ENCODE results near the gene ZNF397.

The ZNF397 gene

DNA sequence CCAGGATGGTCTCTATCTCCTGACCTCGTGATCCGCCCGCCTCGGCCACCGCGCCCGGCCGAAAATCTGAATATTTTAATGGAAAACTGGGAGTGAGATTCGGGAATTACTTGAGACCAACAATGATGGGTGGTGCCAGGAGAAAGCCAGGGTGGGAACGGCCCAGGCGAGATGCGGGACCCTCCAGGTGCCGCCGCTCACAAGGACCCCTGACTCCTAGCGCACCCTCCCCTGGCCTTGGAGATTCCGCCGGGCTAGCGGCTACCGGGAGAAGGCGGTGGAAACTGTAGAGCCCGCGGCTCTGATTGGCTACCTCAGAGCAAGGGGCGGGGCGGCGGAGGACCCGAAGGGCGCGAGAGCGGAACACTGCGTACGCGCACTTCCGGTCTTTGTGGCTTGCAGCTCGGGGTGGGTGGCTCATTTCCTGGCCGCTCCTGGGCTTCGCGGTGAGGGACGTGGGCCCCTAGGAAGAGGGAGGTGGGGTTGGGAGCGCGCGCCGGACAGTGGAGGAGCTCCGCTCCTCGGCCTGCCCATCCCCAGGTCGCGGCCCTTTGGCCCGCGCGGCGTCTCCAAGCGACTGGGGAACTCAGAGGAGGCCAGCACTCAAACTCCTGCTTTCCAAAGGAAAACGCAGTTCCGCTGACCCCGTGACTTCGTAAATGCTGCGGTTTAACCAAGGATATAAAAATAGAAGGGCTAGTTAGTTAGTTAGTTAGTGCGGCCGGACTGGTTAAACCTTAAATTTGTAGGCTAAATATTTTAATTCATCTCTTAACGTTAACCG, at the start of gene ZNF397:
Gene ZNF397 (plus strand): TSS at position 371 of the 784 bp plus-strand sequence. CDS start 1,437 bp downstream, outside the sequence.
- TF ChIP-seq, protein P1, sequence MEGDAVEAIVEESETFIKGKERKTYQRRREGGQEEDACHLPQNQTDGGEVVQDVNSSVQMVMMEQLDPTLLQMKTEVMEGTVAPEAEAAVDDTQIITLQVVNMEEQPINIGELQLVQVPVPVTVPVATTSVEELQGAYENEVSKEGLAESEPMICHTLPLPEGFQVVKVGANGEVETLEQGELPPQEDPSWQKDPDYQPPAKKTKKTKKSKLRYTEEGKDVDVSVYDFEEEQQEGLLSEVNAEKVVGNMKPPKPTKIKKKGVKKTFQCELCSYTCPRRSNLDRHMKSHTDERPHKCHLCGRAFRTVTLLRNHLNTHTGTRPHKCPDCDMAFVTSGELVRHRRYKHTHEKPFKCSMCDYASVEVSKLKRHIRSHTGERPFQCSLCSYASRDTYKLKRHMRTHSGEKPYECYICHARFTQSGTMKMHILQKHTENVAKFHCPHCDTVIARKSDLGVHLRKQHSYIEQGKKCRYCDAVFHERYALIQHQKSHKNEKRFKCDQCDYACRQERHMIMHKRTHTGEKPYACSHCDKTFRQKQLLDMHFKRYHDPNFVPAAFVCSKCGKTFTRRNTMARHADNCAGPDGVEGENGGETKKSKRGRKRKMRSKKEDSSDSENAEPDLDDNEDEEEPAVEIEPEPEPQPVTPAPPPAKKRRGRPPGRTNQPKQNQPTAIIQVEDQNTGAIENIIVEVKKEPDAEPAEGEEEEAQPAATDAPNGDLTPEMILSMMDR (conservative IDR thresholded peaks at IDR 0.05) = no peak
- peak within 1 kb of the TSS; percentile 89 for H3K27ac ChIP-seq

DNA sequence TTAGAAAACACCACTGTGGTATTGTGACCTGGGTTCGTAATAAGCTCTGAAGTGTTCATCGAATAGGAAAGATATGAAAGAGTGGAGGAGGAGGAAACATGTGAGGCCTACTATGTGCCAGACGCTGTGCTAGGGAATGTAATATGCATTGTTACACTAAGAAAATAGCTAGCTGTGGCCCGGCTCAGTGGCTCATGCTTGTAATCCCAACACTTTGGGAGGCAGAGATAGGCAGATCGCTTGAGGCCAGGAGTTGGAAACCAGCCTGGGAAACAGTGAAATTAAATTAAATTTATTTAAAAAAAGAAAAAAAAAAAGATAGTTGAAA, 49.2 kb upstream of the ZNF397 start:
- TF ChIP-seq, protein P1 (conservative IDR thresholded peaks at IDR 0.05) = no peak
- no peak overlapping the region for H3K27ac ChIP-seq

DNA sequence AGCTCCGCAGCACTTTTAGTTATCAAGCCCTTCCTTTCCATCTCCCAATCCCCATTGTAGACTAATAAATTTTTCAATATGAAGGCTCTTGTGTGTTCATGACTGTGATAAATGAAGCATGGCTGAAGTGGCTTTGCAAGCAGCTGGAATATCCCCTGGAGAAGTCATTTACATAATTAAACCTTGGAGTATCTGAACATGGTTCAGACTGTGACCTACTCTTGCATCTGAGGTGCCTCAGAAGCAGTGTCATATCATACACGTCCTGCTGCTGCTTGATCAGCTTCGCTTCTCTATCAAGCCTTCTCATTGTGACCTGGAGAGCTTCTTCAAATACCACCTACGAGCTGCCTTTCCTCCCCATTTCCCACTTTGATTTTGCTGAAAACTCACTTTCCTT, 48.4 kb upstream of the ZNF397 start:
- TF ChIP-seq, protein P1 (conservative IDR thresholded peaks at IDR 0.05) = no peak
- H3K27ac ChIP-seq = no peak overlapping the region

DNA sequence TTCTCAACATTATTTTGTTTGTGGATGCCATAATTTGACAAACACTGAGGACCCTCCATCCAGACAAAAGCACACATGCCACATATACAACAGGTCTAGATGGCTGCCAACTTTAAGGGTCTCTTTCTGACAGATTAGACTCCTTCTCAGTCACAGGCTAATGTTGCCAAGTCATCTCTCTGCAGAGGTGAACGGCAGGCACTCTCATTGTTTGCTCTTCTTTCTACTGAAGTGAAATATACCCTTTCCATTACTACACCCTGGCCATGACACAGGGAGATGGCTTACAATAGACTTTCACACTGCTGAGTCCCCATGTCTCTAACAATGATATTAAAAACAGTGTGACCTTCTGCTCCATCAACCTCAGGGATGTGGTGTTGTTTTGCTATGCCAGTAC, 47.5 kb upstream of the ZNF397 start:
- TF ChIP-seq, protein P1 (conservative IDR thresholded peaks at IDR 0.05) = no peak
- no peak overlapping the region for H3K27ac ChIP-seq

DNA sequence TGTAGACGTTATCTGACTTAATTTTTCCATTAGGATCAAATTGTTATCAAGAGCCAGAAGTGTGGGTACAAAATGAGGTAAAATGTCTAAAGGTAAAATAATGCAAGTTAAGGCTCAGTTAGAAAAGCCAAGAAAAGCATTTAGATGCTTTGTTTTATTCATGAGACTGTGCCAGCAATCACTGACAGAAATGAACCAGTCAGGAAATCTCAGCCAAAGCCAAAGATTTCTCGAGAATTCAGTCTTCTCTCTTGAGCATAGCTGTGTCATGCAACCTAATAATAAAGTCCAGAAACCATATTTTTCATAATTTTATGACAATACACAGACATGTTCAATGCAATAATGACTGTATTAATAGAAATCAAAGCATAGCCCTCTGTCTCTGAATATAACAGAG, 43.5 kb upstream of the ZNF397 start:
- no peak overlapping the region for H3K27ac ChIP-seq
- TF ChIP-seq, protein P1 (conservative IDR thresholded peaks at IDR 0.05) = no peak

DNA sequence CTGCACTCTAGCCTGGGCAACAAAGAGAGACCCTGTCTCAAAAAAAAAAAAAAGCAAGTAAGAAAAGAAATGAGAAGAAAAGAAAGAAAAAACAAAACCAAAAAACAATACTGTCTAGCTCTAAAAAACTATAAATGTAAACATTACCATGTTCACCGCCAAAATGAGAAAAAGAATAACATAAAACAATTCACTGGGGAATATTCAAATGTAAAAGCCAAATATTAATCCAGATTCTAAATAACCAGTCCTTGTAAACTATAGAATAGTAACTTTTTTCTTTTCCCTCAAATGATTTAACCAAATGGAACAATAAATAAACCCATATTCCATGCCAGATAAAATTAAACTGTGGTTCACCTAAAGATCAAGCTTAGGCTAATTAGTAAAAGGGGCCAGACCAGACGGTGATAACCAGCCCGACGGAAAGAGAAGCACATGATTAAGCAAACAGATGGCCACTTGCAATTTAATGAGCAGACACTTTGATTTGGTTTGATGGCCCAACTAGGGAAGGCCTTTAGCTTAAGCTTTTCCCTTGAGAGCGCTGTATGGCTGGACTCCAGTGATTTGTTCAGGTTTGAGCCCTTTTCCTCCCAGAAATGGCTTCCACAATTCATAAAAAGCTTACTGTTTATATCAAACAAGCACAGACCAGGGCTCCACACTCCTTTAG, 39.4 kb upstream of the ZNF397 start:
- H3K27ac ChIP-seq = no peak overlapping the region
- TF ChIP-seq, protein P1 (conservative IDR thresholded peaks at IDR 0.05) = no peak

DNA sequence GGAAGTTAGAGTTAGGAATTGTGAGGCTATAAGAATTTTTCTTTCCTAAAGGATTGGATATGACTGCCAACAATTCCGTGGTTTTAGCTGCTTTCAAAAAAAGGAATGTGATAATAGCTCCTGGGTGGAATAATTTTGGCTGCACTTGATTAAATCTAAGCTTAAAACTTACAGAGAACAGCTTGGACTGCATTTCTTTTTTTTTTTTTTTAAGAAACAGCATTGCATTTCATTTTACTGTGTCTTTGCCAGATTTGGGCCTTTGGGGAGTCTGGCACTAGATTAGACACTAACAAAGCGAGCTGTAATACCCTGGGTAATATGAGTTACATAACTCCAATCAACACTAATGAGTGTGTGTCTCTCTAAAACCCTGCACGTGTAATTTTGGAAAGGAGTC, 37.8 kb upstream of the ZNF397 start:
- H3K27ac ChIP-seq = no peak overlapping the region
- TF ChIP-seq, protein P1 (conservative IDR thresholded peaks at IDR 0.05) = no peak
